AG04449 (cell line): ENCODE data around the gene PAK4.
A peak's percentile ranks its signal among the peaks of the same experiment; 100 is the strongest.

Experiments used
- CTCF ChIA-PET: fragments of 350-600 bp; formaldehyde crosslinking; extraction: SDS; loops from one replicate; lab custom pipeline; 2021; ENCODE audit warnings: antibody characterized with exemption; lab: Yijun Ruan, JAX
- POLR2A ChIA-PET: fragments of 400-600, 350-600 bp; formaldehyde crosslinking; extraction: SDS; loops from one replicate; lab custom pipeline; 2020; ENCODE audit warnings: antibody characterized with exemption, inconsistent platforms; lab: Yijun Ruan, JAX
- DNase-seq: peaks from one replicate; pipeline ENCODE4 v3.0.0-alpha.2; 2010; ENCODE audit warnings: low read depth, low spot score
- H3K4me3 ChIP-seq: 2 replicates; pipeline ENCODE4 v1.5.1; 2011; ENCODE audit warnings: low read depth, mild to moderate bottlenecking, control low read depth, low read length
- TF ChIP-seq, protein P1 (sequence below): IDR thresholded peaks from one replicate; pipeline ENCODE4 v1.5.1; 2011; ENCODE audit warnings: mild to moderate bottlenecking, moderate library complexity, low read length, control low read depth, inconsistent platforms; ENCODE audit not compliant: insufficient read depth; ENCODE audit errors: missing control alignments

The PAK4 gene

DNA sequence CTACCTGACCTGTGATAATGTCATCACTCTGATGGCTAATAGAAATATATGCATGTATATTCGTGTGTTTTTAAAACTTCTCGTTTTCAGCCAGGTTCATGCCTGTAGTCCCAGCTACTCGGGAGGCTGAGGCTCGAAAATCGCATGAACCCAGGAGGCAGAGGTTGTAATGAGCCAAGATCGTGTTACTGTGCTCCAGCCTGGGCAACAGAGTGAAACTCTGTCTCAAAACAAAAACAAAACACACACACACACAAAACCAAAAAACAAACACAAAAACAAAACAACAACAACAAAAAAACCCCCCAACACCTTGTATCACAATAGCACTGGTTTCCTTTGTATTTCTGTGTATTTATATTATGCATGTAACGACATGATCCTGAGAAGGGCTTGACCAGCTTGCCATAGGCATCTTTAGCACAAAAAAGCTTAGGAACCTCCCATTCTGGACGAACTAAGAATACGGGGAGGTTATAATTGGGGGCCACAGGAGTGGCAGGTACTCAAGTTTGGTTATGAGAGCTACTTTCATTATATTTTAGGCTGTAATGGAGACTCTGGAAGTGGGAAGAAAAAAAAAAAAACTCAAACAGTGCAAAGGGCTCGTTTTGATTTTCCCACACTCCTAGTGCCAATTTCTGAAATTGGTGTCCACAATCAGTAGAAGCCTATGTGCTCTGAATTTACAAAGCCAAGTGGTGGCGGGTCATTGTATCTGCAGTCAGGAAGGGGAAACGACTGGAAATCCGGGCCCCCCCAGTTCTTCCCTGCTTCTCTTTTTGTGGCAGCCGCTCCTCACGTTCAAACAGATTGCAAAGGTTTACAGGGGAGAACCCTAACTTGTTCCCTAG is 42.6 kb upstream of the PAK4 start:
- TF ChIP-seq, protein P1, sequence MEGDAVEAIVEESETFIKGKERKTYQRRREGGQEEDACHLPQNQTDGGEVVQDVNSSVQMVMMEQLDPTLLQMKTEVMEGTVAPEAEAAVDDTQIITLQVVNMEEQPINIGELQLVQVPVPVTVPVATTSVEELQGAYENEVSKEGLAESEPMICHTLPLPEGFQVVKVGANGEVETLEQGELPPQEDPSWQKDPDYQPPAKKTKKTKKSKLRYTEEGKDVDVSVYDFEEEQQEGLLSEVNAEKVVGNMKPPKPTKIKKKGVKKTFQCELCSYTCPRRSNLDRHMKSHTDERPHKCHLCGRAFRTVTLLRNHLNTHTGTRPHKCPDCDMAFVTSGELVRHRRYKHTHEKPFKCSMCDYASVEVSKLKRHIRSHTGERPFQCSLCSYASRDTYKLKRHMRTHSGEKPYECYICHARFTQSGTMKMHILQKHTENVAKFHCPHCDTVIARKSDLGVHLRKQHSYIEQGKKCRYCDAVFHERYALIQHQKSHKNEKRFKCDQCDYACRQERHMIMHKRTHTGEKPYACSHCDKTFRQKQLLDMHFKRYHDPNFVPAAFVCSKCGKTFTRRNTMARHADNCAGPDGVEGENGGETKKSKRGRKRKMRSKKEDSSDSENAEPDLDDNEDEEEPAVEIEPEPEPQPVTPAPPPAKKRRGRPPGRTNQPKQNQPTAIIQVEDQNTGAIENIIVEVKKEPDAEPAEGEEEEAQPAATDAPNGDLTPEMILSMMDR: no peak
- H3K4me3 ChIP-seq: no peak overlapping the region
- DNase-seq: no peak
- ChIA-PET POLR2A (no interaction called here), CTCF (interaction anchor here (1.0 kb wide), 1 partner anchor 39 kb away, joined by 3 read pairs; no protein-coding TSS in a partner anchor)

DNA sequence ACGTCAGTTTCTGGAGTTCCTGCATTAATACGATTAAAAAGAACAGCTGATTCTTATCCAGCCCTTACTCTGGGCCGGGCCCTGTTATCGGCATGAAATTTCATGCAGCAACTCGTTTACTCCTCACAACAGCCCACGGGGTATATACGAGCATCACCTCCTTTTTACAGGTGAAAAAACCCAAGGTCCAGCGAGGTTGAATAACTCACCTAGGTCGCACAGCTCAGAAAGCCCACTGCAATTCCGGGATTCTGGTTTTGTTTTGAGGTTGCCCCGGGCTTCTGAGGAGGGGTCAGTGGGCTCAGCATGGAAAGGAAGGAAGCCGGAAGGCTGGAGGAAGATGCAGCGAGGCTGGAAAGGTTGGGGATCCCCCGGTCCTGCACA is 42.0 kb upstream of the PAK4 start:
- ChIA-PET CTCF (interaction anchor here (1.0 kb wide), 1 partner anchor 39 kb away, joined by 3 read pairs; no protein-coding TSS in a partner anchor), POLR2A (no interaction called here)
- no peak for DNase-seq
- TF ChIP-seq, protein P1: no peak
- 0 out of 2 replicates have a peak overlapping the region, but pooled peaks have one; percentile 20 for H3K4me3 ChIP-seq

DNA sequence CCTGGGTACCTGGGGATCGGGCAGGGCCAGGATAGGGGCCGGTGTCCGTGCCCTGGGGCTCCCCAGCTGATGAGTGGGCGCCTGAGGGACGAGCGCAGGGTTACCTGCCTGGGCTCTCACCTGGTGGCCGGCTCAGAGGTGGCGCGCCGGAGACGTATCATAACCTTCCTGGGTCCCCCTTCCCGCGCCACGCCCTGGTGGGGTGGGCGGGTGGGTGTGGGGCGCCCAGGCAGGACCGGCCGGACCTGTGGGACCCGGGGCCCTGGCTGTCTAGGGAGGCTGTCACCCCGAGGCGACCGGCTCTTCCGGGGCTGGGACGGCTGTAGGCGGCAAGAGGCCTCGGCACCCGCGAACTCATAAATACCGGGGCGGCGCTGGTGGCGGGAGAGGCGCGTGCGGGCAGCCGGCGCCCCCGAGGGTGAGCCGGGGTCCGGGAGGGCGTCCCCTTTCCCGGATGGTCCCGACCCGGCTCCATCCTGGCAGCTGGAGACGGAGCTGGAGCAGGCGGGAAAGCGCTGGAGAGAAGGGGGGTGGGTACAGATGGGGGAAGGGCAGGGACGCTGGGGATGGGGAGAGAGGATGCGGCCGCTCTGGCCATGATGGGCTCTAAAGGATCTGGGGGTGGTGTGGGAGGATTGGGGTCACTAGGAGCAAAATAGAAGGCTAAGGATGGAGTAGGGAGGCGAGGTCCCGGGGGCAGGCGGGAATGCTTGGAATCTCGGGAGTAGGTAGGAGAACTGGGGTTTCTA is 41.4 kb upstream of the PAK4 start, which contains the start of gene ACP7:
Gene ACP7, plus strand, starts transcription at position 386 of the 749 bp plus-strand sequence. CDS start 902 bp downstream, outside the sequence.
- DNase-seq: no peak
- TF ChIP-seq, protein P1: no peak
- ChIA-PET CTCF (interaction anchor here (1.0 kb wide), 1 partner anchor 38 kb away, joined by 3 read pairs; no protein-coding TSS in a partner anchor), POLR2A (no interaction called here)
- peak within 1 kb of the TSS; percentile 36 for H3K4me3 ChIP-seq

DNA sequence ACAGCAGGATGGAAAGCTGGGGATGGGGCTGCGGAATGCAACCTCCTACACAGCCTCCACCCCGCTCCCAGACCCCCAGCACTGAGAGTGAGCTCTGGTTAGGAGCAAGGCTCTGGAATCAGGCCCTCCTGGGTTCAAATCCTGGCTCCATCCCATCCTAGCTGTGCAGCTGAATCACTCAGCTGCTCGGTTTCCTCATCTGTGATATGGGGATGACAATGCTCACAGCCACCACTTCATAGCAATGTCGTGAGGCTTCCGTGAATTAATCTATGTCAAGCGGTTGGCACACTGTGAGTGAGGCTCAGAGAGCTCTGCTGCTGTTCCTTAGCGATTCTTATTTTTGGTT is 40.9 kb upstream of the PAK4 start:
- DNase-seq: no peak
- no peak overlapping the region for H3K4me3 ChIP-seq
- TF ChIP-seq, protein P1: no peak
- CTCF ChIA-PET: no interaction called here
- POLR2A ChIA-PET: no interaction called here

DNA sequence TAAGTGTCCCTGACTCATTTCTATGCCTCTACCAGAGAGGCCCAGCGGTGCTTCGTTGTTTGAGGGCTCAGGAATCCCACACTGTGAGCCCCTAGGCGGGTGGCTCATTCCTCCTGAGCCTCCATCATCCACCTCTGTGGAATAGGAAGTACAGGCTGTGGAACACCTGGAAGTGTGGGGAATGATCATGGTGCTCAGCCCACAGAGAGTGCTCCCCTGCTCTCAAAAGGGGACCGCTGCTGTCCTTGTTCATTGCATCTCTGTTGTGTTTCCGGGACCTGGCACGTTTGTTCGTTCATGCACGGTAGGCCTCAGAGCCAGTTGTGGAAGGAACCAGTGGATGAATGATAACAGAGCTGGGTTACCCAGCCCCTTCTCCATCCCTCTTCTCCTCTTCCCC is 40.2 kb upstream of the PAK4 start:
- TF ChIP-seq, protein P1: no peak
- DNase-seq: no peak
- CTCF ChIA-PET: interaction anchor here (1.6 kb wide), 1 partner anchor 26 kb away, joined by 6 read pairs; no protein-coding TSS in a partner anchor
- no peak overlapping the region for H3K4me3 ChIP-seq
- POLR2A ChIA-PET: no interaction called here

DNA sequence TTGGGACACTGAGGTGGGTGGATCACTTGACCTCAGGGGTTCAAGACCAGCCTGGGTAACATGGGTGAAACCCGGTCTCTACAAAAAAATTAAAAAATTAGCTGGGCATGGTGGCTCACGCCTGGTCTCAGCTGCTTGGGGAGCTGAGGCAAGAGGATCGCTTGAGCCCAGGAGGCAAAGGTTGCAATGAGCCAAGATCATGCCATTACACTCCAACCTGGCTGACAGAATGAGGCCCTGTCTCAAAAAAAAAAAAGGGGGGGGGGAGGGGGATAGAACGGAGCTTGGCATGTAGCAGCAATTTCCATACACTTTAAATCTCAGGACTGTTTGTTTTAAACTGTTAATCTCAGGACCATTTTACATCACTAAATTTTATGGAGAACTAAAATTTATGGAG is 39.2 kb upstream of the PAK4 start:
- CTCF ChIA-PET: interaction anchor here (1.0 to 1.6 kb wide), 2 partner anchors 25 to 155 kb away, joined by 3 to 6 read pairs; partner anchors contain the start of genes MRPS12 and SARS2
- POLR2A ChIA-PET: no interaction called here
- TF ChIP-seq, protein P1: no peak
- H3K4me3 ChIP-seq: no peak overlapping the region
- DNase-seq: no peak
